ENCODE data around the gene DCAF16.

- no peak for TF ChIP-seq CTCF (IDR thresholded peaks at IDR 0.05 in 8 of 11, conservative IDR thresholded peaks at IDR 0.05 in 3 of 11)
- TF ChIP-seq POLR2A (IDR thresholded peaks at IDR 0.05): no peak
These were observed 23.2 kb downstream of the DCAF16 start for GRCh38 chr4:17787315-17787714.
